ENCODE measurements around the gene TRMO. TPM values are rescaled to one million over a fixed set of nuclear protein-coding genes. Genes with fewer than 3 reads are reported as not detected.

Gene TRMO
- total RNA-seq, result 1 to 10 TPM; 5.2 to 8.7 (median 6.5) TPM
- polyA plus RNA-seq, result 1 to 10 TPM; 5.1 to 9.4 TPM

DNA sequence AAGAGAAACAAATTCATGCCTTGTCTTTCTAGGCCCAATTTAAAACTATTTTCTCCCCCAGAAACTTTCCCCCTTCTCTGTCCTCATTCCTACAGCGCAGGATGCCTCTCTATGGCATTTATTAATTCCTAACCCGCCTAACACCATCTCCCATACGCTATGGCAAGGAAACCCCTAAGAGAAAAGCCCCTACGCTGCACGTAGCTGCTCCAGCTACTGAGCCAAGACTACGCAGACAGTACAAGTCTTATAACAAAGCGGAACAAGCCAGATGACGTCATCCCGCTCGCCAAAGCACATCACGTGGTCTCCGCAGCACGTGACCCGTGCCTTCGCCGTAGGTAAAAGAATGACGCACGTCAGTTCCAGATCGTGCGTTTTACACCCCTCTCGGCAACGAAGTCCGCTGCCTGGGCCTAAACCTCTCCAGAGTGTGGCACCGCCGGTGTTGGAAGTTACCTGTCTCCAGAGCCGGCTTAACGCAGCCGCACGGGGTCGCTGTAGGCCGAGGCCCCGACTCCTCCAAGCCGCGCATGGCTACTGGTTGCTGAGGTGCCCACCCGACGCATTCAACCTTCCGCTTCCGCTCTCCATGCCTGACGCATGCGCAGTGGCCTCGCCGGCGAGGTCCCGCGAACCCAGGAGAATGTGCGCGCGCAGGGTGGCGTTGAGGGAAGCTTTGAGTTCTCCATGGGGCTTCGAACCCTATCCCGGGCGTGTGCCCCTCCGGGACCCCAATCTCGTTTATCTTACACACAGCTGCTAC is at the start of gene TRMO:
Gene TRMO, minus strand, starts transcription at position 542 of the 766 bp plus-strand sequence. Its CDS starts 7 bp downstream, at position 535.
- Histone ChIP-seq H3K9me3 (no peaks in the 10 kb centered on the region), H3K27ac (peak within 1 kb of the TSS; percentile 99 to 100 (median 100)), H3K36me3 (no peaks in the 10 kb centered on the region), H3K4me1 (peaks cover 5 to 12% (median 12%) of the 10 kb centered on the region in 3 donors), H3K27me3 (no peaks in the 10 kb centered on the region), H3K4me3 (peak within 1 kb of the TSS; percentile 35 to 61 (median 46))
- 0 to 1% methylated on average over 54 of the region's 54 CpGs for WGBS, 2 donors
- ATAC-seq (peak; percentile 90 to 95 (median 94)), FAIRE-seq (no peak), DNase-seq (peak; percentile 96 to 100 (median 98))
- TF ChIP-seq, protein P1, sequence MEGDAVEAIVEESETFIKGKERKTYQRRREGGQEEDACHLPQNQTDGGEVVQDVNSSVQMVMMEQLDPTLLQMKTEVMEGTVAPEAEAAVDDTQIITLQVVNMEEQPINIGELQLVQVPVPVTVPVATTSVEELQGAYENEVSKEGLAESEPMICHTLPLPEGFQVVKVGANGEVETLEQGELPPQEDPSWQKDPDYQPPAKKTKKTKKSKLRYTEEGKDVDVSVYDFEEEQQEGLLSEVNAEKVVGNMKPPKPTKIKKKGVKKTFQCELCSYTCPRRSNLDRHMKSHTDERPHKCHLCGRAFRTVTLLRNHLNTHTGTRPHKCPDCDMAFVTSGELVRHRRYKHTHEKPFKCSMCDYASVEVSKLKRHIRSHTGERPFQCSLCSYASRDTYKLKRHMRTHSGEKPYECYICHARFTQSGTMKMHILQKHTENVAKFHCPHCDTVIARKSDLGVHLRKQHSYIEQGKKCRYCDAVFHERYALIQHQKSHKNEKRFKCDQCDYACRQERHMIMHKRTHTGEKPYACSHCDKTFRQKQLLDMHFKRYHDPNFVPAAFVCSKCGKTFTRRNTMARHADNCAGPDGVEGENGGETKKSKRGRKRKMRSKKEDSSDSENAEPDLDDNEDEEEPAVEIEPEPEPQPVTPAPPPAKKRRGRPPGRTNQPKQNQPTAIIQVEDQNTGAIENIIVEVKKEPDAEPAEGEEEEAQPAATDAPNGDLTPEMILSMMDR (IDR thresholded peaks at IDR 0.05), result peak in 3 of 4 donors; percentile 26 to 39 (median 34)
- intact Hi-C loops (cut with DNase I), result loop anchor here in 1 of 3 donors (5.0 to 10.0 kb wide), 2 partner anchors 113 to 340 kb away; no protein-coding TSS in a partner anchor

GRCh38 chr9:97970165-97970564 is 47.9 kb upstream of the TRMO start:
- no peak for DNase-seq
- Histone ChIP-seq H3K27ac (no peak overlapping the region), H3K27me3 (no peaks in the 10 kb centered on the region), H3K4me3 (no peak overlapping the region), H3K9me3 (no peaks in the 10 kb centered on the region), H3K36me3 (no peaks in the 10 kb centered on the region), H3K4me1 (no peaks in the 10 kb centered on the region)
- FAIRE-seq, result no peak
- WGBS, 2 donors, result 68 to 71% methylated on average over 7 of the region's 7 CpGs
- TF ChIP-seq, protein P1 (IDR thresholded peaks at IDR 0.05), result no peak
- intact Hi-C loops (cut with DNase I), result no loop called here
- ATAC-seq, result no peak

GRCh38 chr9:97969014-97969413 is 46.7 kb upstream of the TRMO start:
- intact Hi-C loops (cut with DNase I), result no loop called here
- WGBS, 2 donors, result 70 to 90% methylated on average over 2 of the region's 2 CpGs

DNA sequence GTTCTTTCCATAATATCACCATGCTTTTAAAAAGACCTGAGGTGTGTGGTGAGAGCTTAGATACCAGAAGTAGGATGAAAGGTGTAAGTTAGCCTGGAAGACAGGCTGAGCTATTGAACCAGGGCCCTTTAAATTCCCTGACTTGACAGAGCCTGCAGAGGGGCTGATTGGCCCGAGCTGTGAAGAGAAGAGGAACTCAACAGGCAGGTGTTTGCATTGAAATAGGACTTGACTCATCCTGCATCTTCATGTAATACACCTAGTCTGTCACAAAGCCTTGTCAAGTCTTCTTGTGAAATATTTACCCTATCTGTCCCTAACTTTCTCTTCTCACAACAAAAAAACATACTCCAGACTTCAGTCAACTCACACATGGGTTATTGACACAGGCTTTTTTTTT is 44.2 kb upstream of the TRMO start:
- no peak for DNase-seq
- WGBS, 2 donors, result 39 to 58% methylated on average over 1 of the region's 1 CpG

More at GRCh38 chr9:97969014-97969413, 46.7 kb upstream of the TRMO start:
- H3K27ac ChIP-seq, result no peak overlapping the region
- TF ChIP-seq, protein P1 (IDR thresholded peaks at IDR 0.05), result no peak
- no peaks in the 10 kb centered on the region for H3K9me3 ChIP-seq
- no peaks in the 10 kb centered on the region for H3K27me3 ChIP-seq
- no peak for DNase-seq
- ATAC-seq, result no peak
- H3K4me3 ChIP-seq, result no peak overlapping the region
- no peaks in the 10 kb centered on the region for H3K4me1 ChIP-seq
- FAIRE-seq, result no peak
- H3K36me3 ChIP-seq, result no peaks in the 10 kb centered on the region

More for the DNA sequence above, 44.2 kb upstream of the TRMO start:
- Histone ChIP-seq H3K27me3 (no peaks in the 10 kb centered on the region), H3K36me3 (no peaks in the 10 kb centered on the region), H3K9me3 (no peaks in the 10 kb centered on the region), H3K4me1 (no peaks in the 10 kb centered on the region), H3K4me3 (no peak overlapping the region), H3K27ac (no peak overlapping the region)
- FAIRE-seq (no peak), ATAC-seq (no peak)
- intact Hi-C loops (cut with DNase I), result no loop called here
- TF ChIP-seq, protein P1 (IDR thresholded peaks at IDR 0.05), result no peak
